ENCODE measurements around the gene KIF3A. TPM values are rescaled to one million over a fixed set of nuclear protein-coding genes. Genes with fewer than 3 reads are reported as not detected.

Gene KIF3A
- total RNA-seq, 4 donors from 2014 or later = 2.1 to 5.8 (median 4.3) TPM

DNA sequence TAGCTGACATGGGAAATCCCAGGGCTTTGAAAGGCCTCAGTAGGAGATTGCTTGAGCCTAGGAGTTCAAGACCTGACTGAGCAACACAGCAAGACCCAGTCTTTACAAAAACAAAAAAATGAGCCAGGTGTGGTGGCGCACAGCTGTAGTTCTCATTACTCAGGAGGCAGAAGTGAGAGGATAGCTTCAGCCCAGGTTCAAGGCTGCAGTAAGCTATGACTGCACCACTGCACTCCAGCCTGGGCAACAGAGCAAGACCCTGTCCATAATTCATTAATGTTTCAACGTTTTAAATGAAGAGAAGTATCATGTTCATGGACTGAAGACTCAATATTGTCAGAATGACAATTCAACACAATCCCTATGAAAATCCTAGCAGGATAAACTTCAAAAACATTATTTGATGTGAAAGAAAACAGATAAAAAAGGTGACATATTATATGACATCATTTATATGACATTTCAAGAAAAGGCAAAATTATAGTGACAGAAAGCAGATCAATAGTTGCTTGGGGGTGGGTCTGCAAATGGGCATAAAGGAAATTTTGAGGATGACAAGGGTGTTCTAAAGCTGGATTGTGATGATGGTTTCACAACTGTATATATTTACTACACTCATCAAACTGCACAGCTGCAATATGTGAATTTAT lies 3.7 kb downstream of the KIF3A start:
- TF ChIP-seq, protein P1, sequence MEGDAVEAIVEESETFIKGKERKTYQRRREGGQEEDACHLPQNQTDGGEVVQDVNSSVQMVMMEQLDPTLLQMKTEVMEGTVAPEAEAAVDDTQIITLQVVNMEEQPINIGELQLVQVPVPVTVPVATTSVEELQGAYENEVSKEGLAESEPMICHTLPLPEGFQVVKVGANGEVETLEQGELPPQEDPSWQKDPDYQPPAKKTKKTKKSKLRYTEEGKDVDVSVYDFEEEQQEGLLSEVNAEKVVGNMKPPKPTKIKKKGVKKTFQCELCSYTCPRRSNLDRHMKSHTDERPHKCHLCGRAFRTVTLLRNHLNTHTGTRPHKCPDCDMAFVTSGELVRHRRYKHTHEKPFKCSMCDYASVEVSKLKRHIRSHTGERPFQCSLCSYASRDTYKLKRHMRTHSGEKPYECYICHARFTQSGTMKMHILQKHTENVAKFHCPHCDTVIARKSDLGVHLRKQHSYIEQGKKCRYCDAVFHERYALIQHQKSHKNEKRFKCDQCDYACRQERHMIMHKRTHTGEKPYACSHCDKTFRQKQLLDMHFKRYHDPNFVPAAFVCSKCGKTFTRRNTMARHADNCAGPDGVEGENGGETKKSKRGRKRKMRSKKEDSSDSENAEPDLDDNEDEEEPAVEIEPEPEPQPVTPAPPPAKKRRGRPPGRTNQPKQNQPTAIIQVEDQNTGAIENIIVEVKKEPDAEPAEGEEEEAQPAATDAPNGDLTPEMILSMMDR (IDR thresholded peaks at IDR 0.05; ENCODE audit: low read depth) = no peak

DNA sequence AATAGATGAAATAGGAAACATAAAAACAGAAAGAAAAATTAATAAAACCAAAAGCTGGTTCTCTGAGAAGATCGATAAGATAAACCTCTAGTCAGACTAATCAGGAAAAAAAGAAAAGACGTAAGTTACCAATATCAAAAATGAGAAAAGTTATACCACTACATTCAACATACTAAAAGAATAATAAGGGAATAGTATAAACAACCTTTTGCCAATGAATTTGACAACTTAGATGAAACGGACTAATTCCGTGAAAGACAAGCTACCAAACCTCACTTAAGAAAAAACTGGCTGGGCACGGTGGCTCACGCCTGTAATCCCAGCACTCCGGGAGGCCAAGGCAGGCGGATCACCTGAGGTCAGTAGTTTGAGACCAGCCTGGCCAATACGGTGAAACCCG lies 7.5 kb downstream of the KIF3A start:
- TF ChIP-seq, protein P1 (IDR thresholded peaks at IDR 0.05; ENCODE audit: low read depth) = no peak

DNA sequence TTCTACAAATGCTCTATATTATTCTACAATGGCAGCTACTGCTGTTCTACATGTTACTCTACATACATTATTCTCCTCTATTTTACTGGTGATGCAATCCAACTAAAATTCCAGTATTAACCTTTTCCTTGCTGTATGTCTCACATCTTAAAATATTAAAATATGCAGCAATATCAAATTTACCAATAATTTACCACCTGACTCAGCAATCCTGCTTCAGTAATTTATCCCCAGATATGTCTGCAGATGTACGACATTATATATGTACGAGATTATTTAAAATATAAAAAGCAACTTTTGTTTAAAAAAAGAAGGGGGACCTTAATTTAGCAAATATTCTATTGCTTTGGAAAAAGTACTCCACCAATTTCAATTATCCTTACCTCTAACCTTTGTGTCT lies 11.6 kb downstream of the KIF3A start:
- TF ChIP-seq, protein P1 (IDR thresholded peaks at IDR 0.05; ENCODE audit: low read depth) = no peak

DNA sequence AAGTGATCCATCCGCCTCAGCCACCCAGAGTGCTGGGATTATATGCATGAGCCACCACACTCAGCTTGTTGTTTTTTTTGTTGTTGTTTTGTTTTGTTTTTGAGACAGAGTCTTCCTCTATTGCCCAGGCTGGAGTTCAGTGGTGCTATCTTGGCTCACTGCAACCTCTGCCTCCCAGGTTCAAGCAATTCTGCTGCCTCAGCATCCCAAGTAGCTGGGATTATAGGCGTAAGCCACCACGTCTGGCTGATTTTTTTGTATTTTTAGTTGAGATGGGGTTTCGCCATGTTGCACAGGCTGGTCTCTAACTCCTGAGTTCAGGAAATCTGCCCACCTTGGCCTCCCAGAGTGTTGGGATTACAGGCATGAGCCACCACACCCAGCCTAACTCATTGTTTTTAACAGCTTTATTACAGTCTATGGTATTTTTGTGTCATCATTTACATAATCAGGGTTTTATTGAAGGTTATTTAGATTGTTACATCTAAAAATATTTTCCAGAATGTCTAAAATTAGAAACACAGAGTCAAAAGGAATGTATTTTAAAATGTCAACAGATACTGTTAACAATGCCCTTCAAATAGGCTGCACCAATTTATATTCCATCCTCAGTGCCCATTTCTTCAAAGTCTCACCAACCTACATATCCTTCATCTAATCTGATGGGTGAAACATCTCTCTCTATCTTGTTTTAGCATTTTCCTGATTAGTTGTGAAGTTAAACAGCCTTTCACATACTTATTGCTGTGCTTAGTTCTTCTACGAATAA lies 18.6 kb downstream of the KIF3A start:
- TF ChIP-seq, protein P1 (IDR thresholded peaks at IDR 0.05; ENCODE audit: low read depth) = no peak

DNA sequence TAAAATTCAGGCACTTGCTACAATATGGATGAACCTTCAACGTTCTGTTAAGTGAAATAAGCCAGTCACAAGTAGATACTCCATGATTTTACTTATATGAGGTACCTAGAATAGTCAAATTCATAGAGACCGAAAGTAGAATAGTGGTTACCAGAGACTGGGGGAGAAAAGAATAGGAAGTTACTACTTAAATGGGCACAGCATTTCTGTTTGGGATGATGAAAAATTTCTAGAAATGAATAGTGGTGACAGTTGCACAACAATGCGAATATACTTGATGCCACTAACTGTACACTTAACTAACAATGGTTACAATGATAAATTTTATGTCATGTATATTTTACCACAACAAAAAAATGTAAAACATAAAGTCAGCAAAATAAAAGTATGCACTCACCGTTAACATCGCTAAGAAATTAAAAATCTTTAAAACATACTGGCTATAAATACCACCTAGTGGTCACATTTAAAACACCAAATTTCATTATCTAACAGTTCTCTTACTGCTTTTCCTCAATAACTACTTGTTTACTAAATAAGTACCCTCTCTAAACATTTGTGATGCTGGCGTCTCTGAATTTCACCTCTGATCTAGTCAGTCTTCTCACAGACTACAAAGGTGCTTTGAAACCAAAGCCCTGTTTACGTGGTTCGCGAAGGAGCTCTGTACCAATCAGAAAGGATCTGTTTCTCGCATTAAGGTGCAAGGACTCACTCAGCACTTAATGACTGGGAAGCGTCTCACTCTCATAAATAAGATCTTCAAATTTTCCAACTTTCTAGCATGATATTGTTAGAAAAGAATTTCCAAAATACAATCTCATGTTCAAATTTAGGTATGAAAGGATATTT lies 22.7 kb downstream of the KIF3A start:
- TF ChIP-seq, protein P1 (IDR thresholded peaks at IDR 0.05; ENCODE audit: low read depth) = no peak

DNA sequence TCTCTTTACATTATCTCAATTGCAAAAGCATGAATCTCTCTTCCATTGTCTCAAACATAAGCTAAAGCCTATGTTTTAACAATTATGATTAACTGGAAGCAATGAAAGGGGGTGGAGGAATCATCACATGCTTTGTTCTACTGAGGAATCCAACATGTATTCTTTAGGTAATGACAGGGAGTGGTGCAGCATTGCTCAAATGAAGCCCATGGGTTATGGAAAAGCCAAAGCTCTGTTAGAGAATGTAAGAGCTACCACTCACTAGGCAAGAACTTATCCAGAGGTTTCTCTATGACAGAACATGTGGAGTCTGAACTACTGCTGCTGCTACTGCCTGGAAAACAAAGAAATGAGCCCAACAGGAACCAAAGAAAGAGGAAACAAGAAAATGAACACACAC lies 28.7 kb downstream of the KIF3A start:
- TF ChIP-seq, protein P1 (IDR thresholded peaks at IDR 0.05; ENCODE audit: low read depth) = no peak

DNA sequence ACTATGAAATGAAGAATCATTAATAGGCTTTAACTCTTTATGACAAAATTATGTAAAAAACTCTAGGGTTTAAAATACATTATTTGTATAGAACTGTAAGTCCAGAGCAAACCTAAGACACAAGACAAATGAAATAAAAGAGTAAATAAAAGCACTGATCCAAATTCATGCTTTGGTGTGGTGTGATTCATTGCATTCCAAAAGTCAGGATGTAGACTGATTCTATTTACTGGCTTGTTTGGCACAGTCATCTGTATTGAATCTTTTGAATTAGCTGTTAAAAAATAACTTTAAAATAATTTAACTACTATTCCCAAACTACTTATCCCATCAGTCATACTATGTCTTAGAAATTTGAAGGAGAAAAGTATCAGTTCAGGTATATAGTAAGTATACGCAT lies 32.5 kb downstream of the KIF3A start:
- TF ChIP-seq, protein P1 (IDR thresholded peaks at IDR 0.05; ENCODE audit: low read depth) = no peak
